Measurements from ENCODE around the gene RGS3. TPM values are rescaled to one million over a fixed set of nuclear protein-coding genes. Genes with fewer than 3 reads are reported as not detected.
A peak's percentile ranks its signal among the peaks of the same experiment; 100 is the strongest.

RGS3 gene
- total and polyA plus RNA-seq, 2 of the 13 experiments (the other 11 are each of a cell fraction or from before 2014, with no cell fraction given): 17.1 to 28.8 TPM

GRCh38 chr9:113620377-113621161 lies 157.0 kb downstream of the RGS3 start (continued):
- TF ChIP-seq ZNF280B (CRISPR knock-in tag; IDR thresholded peaks at IDR 0.05; ENCODE audit: borderline replicate concordance): no peak
- no peak for TF ChIP-seq GTF2F1 (IDR thresholded peaks at IDR 0.05; ENCODE audit: low read length)
- TF ChIP-seq ZNF687 (CRISPR knock-in tag; IDR thresholded peaks at IDR 0.05): peak; percentile 75
- no peak for TF ChIP-seq RFXANK (CRISPR knock-in tag; IDR thresholded peaks at IDR 0.05)
- TF ChIP-seq PCBP2 (optimal IDR thresholded peaks at IDR 0.05; ENCODE audit: low read depth, low read length, poor library complexity, severe bottlenecking): no peak
- TF ChIP-seq PHF20 (CRISPR knock-in tag; IDR thresholded peaks at IDR 0.05): no peak
- no peak for TF ChIP-seq ZNF713 (CRISPR knock-in tag; IDR thresholded peaks at IDR 0.05)
- no peak for TF ChIP-seq ZNF7 (CRISPR knock-in tag; IDR thresholded peaks at IDR 0.05)
- TF ChIP-seq ZNF274 (CRISPR knock-in tag; IDR thresholded peaks at IDR 0.05): 0 out of 2 replicates have a peak, but pooled peaks have one; percentile 33
- no peak for TF ChIP-seq RAD51 (IDR thresholded peaks at IDR 0.05; ENCODE audit: borderline replicate concordance)
- 0 out of 2 replicates have a peak, but pooled peaks have one; percentile 59 for TF ChIP-seq HIC2 (CRISPR knock-in tag; IDR thresholded peaks at IDR 0.05; ENCODE audit: low read depth)
- TF ChIP-seq JUN (CRISPR knock-in tag; IDR thresholded peaks at IDR 0.05): peak; percentile 99
- peak; percentile 96 for TF ChIP-seq ATF3 (CRISPR knock-in tag; IDR thresholded peaks at IDR 0.05)
- no peak for TF ChIP-seq ZFP82 (CRISPR knock-in tag; IDR thresholded peaks at IDR 0.05; ENCODE audit: borderline replicate concordance)
- no peak for TF ChIP-seq ZBTB10 (CRISPR knock-in tag; IDR thresholded peaks at IDR 0.05; ENCODE audit: borderline replicate concordance)
- TF ChIP-seq POLR2A (IDR thresholded peaks at IDR 0.05; ENCODE audit: insufficient read depth in 1 of 2, low read depth in 2 of 2, low read length in 2 of 2): no peak
- TF ChIP-seq ZNF230 (CRISPR knock-in tag; IDR thresholded peaks at IDR 0.05): no peak
- no peak for TF ChIP-seq ZNF263 (CRISPR knock-in tag; IDR thresholded peaks at IDR 0.05)
- TF ChIP-seq ZFP1 (CRISPR knock-in tag; IDR thresholded peaks at IDR 0.05): no peak
- no peak for TF ChIP-seq ZSCAN30 (CRISPR knock-in tag; IDR thresholded peaks at IDR 0.05)
